Natural killer cell treated with Interleukin-12 subunit alpha and Interleukin-12 subunit beta and Interleukin-15 and Interleukin-18, amount 100 ng/mL, for 72 hours (primary cell): ENCODE measurements around the gene EMC6. TPM values are rescaled to one million over a fixed set of nuclear protein-coding genes. Genes with fewer than 3 reads are reported as not detected.

Experiments
- ATAC-seq, 2 donors: fragments of 150-1000 bp; cut with Tn5 transposase in 1 of 2; sonication (Bioruptor Pico), chemical (Tn5 transposase) in 1 of 2; 2 replicates each; pipeline ENCODE4 v1.10.0; 2021
- DNase-seq: peaks from one replicate; pipeline ENCODE4 v3.0.0; 2022; ENCODE audit warnings: low spot score
- H3K27ac Mint-ChIP-seq, 2 donors: 1 replicate in 1 of 2; 2 replicates in 1 of 2; pipeline ENCODE4 v1.8.0; 2022; ENCODE audit warnings: mixed read lengths in 2 of 2, mild to moderate bottlenecking in 1 of 2, moderate library complexity in 1 of 2
- H3K27me3 Mint-ChIP-seq, 2 donors: 1 replicate in 1 of 2; 2 replicates in 1 of 2; pipeline ENCODE4 v1.8.0; 2022; ENCODE audit warnings: mixed read lengths in 2 of 2
- H3K36me3 Mint-ChIP-seq: one replicate; pipeline ENCODE4 v1.8.0; 2022; ENCODE audit warnings: mixed read lengths
- H3K4me1 Mint-ChIP-seq, 2 donors: 1 replicate in 1 of 2; 2 replicates in 1 of 2; pipeline ENCODE4 v1.8.0; 2022; ENCODE audit warnings: low read depth in 2 of 2, mixed read lengths in 2 of 2, mild to moderate bottlenecking in 1 of 2
- H3K4me3 Mint-ChIP-seq: one replicate; pipeline ENCODE4 v1.8.0; 2022; ENCODE audit warnings: mixed read lengths
- H3K9me3 Mint-ChIP-seq: 2 replicates; pipeline ENCODE4 v1.8.0; 2022; ENCODE audit warnings: mixed read lengths
- total RNA-seq, 2 donors: library from RNA; stranded (reverse); gene quantifications; one replicate each; pipeline ENCODE4 v1.2.3, GENCODE V29; 2022

The EMC6 gene
- total RNA-seq, 2 donors from 2014 or later, result 43.7 to 56.2 TPM

DNA sequence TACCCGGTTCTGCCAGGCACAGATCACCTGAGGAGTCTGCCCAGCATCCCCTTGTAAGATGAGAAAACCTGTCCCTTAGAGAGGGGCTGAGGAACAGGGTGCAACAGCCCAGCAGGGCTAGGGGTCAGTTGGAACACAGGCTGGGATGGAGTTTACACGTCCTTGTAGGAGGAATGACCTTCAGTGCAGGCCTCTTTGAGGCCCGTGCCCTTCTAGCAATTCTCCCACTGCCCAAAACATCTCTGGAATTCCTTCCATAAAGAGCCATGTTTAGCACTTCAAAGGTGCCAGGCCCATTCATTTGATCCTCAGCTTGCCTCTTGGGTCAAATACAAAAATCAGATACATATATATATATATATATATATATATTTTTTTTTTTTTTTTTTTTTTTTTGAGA, 27.6 kb upstream of the EMC6 start:
- H3K4me3 Mint-ChIP-seq, result no peak overlapping the region
- peaks cover 27 to 28% of the 10 kb centered on the region in 2 donors for H3K4me1 Mint-ChIP-seq
- no peak for ATAC-seq

DNA sequence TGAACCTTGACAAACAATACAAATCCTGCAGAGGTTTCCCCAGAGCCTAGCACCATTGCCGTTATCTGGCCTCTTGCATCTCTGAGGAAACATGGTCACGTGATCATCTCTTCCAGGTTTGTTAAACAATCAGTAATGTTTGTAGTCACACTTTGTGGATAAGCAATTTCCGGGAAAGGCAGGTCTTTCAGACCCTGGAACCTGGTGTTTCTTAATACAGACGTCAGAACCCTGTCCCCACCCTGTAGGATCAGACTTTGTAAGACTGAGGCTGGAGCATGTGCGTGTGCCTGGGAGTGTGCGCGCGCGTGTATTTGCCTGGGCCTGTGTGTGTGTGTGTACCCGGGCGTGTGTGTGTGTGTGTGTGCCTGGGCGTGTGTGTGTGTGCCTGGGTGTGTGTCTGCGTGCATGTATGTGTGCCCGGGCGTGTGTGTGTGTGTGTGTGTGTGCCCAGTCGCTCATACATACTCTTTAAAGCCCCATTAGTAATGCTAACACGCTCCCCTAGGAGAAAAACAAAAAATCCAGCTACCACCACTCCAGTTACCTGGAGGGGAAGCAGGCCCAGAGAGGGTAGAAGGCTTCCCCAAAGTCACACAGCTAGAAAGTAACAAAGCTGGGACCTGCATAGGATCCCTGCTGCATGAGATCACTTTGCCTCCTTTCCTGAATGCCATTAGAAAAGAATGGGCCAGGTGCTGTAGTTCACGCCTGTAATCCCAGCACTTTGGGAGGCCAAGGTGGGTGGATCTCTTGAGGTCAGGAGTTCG, 26.7 kb upstream of the EMC6 start:
- no peak for DNase-seq
- H3K4me3 Mint-ChIP-seq, result no peak overlapping the region
- H3K27me3 Mint-ChIP-seq, result no peaks in the 10 kb centered on the region
- peaks cover 13% of the 10 kb centered on the region for H3K36me3 Mint-ChIP-seq
- peak overlapping the region in 1 of 2 donors; percentile 57 for H3K27ac Mint-ChIP-seq
- peaks cover 27 to 28% of the 10 kb centered on the region in 2 donors for H3K4me1 Mint-ChIP-seq
- H3K9me3 Mint-ChIP-seq, result no peaks in the 10 kb centered on the region
- ATAC-seq, result no peak

More for the DNA sequence above, 27.6 kb upstream of the EMC6 start:
- peak overlapping the region in 1 of 2 donors; percentile 78 for H3K27ac Mint-ChIP-seq
- no peak for DNase-seq
- H3K27me3 Mint-ChIP-seq, result no peaks in the 10 kb centered on the region
- no peaks in the 10 kb centered on the region for H3K9me3 Mint-ChIP-seq
- H3K36me3 Mint-ChIP-seq, result peaks cover 13% of the 10 kb centered on the region

DNA sequence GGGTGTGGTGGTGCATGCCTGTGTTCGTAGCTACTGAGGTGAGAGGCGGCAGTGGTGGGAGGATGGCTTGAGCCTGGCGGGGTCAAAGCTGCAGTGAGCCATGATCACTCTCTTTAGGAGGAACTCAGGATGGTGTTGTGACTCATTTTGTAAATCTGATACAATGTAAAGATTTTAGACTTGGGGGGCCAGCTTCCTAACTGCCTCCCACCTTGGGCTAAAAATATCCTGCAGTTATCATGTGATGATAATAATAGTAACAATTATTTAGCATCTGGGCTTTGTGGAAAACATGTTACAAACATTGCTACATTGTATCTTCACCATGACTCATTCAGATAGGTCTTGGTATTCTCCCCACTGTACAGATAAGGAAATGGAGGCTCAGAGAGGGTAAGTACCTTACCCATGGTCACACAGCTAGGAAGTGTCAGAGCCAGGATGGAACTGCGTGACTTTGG, 24.7 kb upstream of the EMC6 start:
- Mint-ChIP-seq H3K4me1 (peaks cover 20% of the 10 kb centered on the region in 2 donors), H3K36me3 (peaks cover 20% of the 10 kb centered on the region), H3K27me3 (no peaks in the 10 kb centered on the region), H3K4me3 (no peak overlapping the region), H3K9me3 (no peaks in the 10 kb centered on the region), H3K27ac (peak overlapping the region; percentile 9 to 30)
- no peak for DNase-seq
- ATAC-seq, result peak; percentile 44 to 47

DNA sequence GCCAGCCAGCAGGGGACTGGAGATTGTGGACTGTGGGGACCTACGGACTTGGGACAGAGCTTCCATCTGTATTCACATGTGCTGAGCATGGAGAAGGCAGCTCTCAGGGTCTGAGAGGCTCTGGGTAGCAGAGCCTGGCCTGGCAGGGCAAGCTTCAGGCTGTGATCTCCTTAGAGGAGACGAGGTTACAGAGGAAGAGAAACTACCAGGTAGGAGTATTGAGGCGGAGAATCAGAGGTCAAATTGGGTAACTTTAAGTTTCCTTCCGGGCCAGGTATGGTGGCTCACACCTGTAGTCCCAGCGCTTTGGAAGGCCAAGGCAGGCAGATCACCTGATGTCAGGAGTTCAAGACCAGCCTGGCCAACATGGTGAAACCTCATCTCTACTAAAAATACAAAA, 23.3 kb upstream of the EMC6 start:
- Mint-ChIP-seq H3K9me3 (no peaks in the 10 kb centered on the region), H3K27me3 (no peaks in the 10 kb centered on the region), H3K4me3 (no peak overlapping the region), H3K27ac (peak overlapping the region in 1 of 2 donors; percentile 30), H3K4me1 (peaks cover 12 to 14% of the 10 kb centered on the region in 2 donors), H3K36me3 (peaks cover 20% of the 10 kb centered on the region)
- ATAC-seq, result no peak
- no peak for DNase-seq

DNA sequence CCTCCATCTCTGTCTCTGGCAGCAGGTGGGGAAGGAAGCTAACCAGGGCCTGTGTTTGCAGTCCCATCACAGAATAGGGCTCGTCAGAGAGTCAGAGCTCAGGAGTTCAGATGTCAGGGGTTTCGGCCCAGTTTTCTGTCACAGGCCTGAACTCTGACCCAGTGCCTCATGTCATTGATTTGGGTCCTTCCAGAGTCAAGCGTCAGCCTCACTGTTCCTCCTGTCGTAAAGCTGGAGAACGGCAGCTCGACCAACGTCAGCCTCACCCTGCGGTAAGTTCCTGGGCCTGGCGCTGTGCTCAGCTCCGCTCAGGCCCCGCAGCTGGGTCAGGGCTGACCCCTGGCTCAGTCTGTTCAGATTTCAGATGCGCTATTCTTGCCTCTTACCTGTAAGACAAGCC, 21.4 kb upstream of the EMC6 start:
- peak overlapping the region in 1 of 2 donors; percentile 86 for H3K27ac Mint-ChIP-seq
- no peak for DNase-seq
- H3K4me3 Mint-ChIP-seq, result no peak overlapping the region
- no peaks in the 10 kb centered on the region for H3K27me3 Mint-ChIP-seq
- no peak for ATAC-seq
- H3K4me1 Mint-ChIP-seq, result peaks cover 10 to 12% of the 10 kb centered on the region in 2 donors
- peaks cover 20% of the 10 kb centered on the region for H3K36me3 Mint-ChIP-seq
- H3K9me3 Mint-ChIP-seq, result no peaks in the 10 kb centered on the region

DNA sequence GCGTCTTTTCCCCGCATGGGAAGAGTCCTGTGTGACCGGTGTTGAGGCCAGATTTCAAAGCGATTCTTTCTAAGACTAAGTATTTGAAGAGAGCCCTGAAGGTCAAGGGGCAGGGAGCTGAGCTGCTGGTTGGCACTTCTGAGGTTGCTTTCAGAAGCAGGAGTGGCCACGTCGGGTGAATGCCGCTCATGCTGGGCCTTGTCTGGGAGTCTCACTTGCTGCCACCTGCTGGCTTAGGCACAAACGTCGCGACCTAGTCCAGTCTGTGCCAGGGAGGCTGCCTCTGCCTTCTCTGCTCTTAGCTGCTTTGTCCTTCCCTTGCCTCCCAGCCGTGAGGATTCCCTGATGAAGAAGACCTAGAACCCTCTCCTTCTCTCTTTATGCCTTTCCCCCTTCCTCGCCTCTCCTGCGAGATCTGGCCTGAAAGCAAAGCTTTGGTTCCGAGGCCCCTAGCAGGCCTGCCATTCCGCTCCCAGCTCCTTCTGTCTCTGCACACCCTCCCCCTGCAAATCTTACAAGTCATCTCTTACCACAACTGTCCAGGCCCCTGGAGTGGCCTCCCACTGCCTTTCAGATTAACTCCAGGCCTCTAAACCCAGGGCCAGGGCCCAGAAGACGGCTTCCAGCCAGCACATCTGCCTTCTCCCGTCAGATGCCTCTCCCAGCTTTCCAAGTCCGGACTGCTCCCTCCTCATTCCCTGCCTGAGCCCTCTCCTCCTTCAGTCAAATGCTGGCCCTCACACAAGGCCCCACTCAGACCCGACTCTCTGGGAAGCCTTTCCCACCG, 20.6 kb upstream of the EMC6 start:
- Mint-ChIP-seq H3K4me3 (no peak overlapping the region), H3K27me3 (no peaks in the 10 kb centered on the region), H3K4me1 (peaks cover 10 to 12% of the 10 kb centered on the region in 2 donors), H3K27ac (peak overlapping the region; percentile 47 to 86), H3K36me3 (peaks cover 20% of the 10 kb centered on the region), H3K9me3 (no peaks in the 10 kb centered on the region)
- peak; percentile 25 to 58 for ATAC-seq
- DNase-seq, result no peak

DNA sequence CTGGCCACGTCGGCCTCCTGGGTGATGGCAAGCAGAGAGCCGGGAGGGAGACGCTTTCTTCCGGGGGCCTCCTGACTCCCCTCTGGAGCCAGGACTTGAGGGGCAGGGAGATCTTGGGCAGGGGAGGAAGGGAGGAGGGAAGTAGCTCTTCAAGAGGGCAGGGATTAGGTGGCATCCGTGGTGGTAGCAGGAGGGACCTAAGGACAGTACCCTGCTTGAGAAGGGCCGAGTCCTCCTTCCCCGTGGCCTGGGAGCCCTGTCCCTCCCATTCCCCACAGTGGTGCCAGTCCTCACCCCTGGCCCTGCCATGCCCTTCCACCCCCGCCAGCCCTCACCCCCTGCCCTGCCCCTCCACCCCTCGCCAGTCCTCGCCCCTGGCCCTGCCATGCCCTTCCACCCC, 12.8 kb upstream of the EMC6 start:
- Mint-ChIP-seq H3K9me3 (no peaks in the 10 kb centered on the region), H3K4me3 (no peak overlapping the region), H3K36me3 (no peaks in the 10 kb centered on the region), H3K27me3 (no peaks in the 10 kb centered on the region), H3K4me1 (peaks cover 0 to 10% of the 10 kb centered on the region in 2 donors), H3K27ac (no peak overlapping the region)
- DNase-seq (no peak), ATAC-seq (no peak)

DNA sequence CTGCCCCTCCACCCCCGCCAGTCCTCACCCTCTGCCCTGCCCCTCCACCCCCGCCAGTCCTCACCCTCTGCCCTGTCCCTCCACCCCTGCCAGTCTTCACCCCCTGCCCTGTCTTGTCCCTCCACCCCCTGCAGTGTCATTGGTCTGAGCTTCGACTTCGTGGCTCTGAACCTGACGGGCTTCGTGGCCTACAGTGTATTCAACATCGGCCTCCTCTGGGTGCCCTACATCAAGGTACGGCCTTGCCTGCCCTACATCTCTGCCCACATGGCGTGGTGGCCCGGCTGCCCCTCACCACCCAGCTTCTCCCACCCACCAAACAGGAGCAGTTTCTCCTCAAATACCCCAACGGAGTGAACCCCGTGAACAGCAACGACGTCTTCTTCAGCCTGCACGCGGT, 12.3 kb upstream of the EMC6 start:
- H3K36me3 Mint-ChIP-seq, result no peaks in the 10 kb centered on the region
- no peak for ATAC-seq
- no peaks in the 10 kb centered on the region for H3K27me3 Mint-ChIP-seq
- peak overlapping the region; percentile 8 to 77 for H3K27ac Mint-ChIP-seq
- H3K9me3 Mint-ChIP-seq, result no peaks in the 10 kb centered on the region
- no peak for DNase-seq
- H3K4me3 Mint-ChIP-seq, result no peak overlapping the region
- H3K4me1 Mint-ChIP-seq, result peaks cover 0 to 10% of the 10 kb centered on the region in 2 donors

DNA sequence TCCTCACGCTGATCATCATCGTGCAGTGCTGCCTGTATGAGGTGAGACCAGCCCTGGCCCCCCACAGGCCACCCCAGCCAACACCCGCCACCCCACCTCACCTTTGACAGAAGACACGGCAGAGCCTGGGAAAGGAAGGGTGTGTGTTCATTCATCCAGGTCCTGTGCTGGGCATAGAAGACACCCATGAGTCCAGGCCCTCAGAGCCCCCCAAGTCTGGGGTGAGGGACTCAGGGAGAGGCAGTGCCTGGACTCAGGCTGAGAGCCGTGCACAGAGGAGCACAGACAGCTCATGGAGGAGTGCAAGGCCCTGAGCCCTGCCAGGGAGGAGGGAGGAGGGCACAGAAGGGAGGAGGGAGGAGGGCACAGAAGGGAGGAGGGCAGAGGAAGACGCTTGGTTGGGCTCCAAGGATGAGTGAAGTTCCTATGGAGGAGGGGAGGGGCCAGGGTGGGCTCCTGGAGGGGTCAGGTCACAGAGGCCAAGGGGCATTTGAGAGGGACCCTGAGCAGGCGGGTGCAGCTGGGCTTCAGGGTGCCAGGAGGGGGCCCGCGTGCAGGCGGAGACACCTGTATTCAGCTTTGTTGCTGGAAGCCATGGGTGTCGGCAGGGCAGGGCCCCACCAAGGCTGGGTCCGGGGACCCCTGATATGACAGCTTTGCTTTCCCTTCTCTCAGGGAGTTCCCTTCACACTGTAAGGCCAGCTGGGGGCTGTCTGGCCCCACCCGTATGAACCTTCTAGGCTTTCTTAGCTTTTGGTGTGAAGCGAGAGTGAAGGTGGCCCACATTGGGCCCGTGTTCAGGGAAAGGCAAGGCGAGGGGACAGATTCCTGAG, 11.6 kb upstream of the EMC6 start:
- Mint-ChIP-seq H3K9me3 (no peaks in the 10 kb centered on the region), H3K4me1 (peaks cover 0 to 10% of the 10 kb centered on the region in 2 donors), H3K27ac (peak overlapping the region; percentile 8 to 77), H3K27me3 (no peaks in the 10 kb centered on the region), H3K36me3 (no peaks in the 10 kb centered on the region), H3K4me3 (no peak overlapping the region)
- peak in 1 of 2 donors; percentile 1 for ATAC-seq
- no peak for DNase-seq

DNA sequence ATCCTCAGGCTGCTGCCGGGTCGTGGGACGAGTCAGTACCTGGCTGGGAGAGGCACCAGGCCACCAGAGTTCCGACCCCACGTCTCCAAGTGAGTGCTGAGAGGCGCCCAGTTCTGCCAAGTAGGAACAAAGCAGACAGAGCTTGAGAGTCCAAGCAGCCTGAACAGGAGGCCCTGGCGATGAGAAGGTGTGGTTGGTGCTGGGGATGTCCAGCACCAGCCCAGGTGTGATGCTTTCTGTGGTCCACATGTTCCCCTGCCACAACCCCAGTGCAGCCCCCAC, 11.1 kb upstream of the EMC6 start:
- no peaks in the 10 kb centered on the region for H3K27me3 Mint-ChIP-seq
- ATAC-seq, result peak in 1 of 2 donors; percentile 1
- DNase-seq, result no peak
- H3K27ac Mint-ChIP-seq, result no peak overlapping the region
- H3K4me1 Mint-ChIP-seq, result peaks cover 0 to 10% of the 10 kb centered on the region in 2 donors
- H3K9me3 Mint-ChIP-seq, result no peaks in the 10 kb centered on the region
- H3K36me3 Mint-ChIP-seq, result no peaks in the 10 kb centered on the region
- no peak overlapping the region for H3K4me3 Mint-ChIP-seq

DNA sequence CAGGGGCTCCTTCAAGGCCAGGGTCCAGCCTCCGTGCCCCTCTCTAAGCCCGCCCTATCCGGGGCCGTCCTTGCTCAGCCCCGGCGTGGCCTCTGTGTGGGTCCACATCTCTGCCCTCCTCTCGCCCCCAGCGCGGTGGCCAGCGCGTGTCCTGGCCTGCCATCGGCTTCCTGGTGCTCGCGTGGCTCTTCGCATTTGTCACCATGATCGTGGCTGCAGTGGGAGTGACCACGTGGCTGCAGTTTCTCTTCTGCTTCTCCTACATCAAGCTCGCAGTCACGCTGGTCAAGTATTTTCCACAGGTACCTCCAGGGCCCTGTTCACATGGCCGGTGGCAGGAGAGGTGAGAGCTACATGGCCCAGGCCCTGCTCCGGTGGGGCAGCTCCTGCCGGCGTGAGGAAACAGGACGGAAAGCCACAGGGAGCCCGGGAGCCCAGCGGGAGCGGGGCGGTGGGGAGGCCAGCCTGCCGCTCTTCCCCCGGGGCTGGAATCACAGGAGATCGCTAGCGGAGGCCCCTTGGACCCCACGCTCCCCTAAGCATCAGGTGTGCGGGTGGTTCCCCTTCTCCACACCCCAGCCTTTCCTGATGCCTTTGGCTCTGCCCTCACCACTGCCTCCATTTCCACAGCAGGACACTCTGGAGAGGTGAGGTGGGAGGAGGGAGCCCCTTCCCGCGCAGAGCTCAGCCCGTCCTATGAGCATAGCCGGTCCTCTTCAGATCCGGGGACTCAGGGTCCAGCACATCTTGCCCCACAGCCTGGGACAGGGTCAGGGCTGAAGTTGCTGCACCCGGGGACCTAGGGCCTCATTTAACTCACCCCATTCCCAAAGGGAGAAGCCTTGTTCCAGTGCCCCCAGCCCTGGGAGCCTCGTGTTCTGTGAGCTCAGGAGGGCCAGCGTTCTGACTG, 10.5 kb upstream of the EMC6 start:
- Mint-ChIP-seq H3K36me3 (no peaks in the 10 kb centered on the region), H3K4me3 (no peak overlapping the region), H3K27ac (no peak overlapping the region), H3K9me3 (no peaks in the 10 kb centered on the region), H3K27me3 (no peaks in the 10 kb centered on the region), H3K4me1 (peaks cover 0 to 10% of the 10 kb centered on the region in 2 donors)
- ATAC-seq (peak; percentile 1 to 10), DNase-seq (no peak)

DNA sequence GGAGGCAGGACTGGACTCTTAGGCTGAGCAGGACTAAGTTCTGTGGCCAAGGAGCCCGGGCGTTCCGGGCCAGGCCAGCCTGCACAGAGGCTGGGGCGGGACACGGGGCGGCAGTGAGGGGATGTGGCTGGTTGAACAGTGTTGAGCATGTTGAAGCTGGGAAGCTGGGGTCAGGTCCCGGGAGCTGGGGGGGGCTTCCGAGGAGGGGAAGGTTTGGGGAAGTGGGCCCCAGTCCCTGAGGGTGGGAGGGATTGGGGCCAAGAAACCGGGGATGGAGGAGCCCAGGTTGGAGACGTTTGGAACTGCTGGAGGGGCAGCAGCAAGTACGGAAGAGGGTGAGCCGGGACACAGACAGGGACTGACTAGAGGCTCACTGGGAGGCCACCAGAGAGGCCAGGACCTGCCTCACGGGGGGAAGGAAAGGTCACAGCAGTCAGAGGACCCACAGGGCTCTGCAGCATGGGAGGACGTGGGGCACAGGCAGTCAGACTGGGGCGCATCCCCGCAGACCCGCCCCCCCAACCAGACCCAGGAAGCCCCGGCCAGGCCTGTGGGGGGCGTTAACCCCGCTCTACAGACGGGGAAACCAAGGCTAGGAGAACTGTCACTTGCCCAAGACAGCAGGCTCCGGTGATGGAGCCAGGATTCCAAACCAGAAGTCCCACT, 9.7 kb upstream of the EMC6 start:
- ATAC-seq (peak in 1 of 2 donors; percentile 5), DNase-seq (no peak)
- Mint-ChIP-seq H3K27ac (no peak overlapping the region), H3K4me3 (no peak overlapping the region), H3K4me1 (peaks cover 0 to 8% of the 10 kb centered on the region in 2 donors), H3K36me3 (no peaks in the 10 kb centered on the region), H3K9me3 (no peaks in the 10 kb centered on the region), H3K27me3 (no peaks in the 10 kb centered on the region)
